BJ (cell line): ENCODE measurements around the gene ROBO3. TPM values are rescaled to one million over a fixed set of nuclear protein-coding genes. Genes with fewer than 3 reads are reported as not detected.

ENCODE experiments used
- CTCF ChIA-PET: fragments of 350-600 bp; formaldehyde crosslinking; extraction: SDS; loops from one replicate; lab custom pipeline; 2021; ENCODE audit warnings: antibody characterized with exemption, inconsistent platforms; lab: Yijun Ruan, JAX
- POLR2A ChIA-PET: fragments of 300-600 bp; sonication (Branson Sonifier 250); formaldehyde crosslinking; extraction: SDS; loops from one replicate; lab custom pipeline; 2021; ENCODE audit warnings: antibody characterized with exemption; lab: Charles Lee
- DNase-seq: peaks from one replicate; pipeline ENCODE4 v3.0.0-alpha.2; 2011; ENCODE audit warnings: low read depth
- H3K27me3 ChIP-seq: 2 replicates; pipeline ENCODE4 v1.6.0; 2011; ENCODE audit warnings: low read length; ENCODE audit not compliant: control insufficient read depth, insufficient read depth
- H3K36me3 ChIP-seq: 2 replicates; pipeline ENCODE4 v1.5.1; 2011; ENCODE audit warnings: low read length; ENCODE audit not compliant: control insufficient read depth, insufficient read depth
- H3K4me3 ChIP-seq: 2 replicates; pipeline ENCODE4 v1.5.1; 2011; ENCODE audit warnings: low read depth, mild to moderate bottlenecking, control low read depth, low read length
- CTCF ChIP-seq: IDR thresholded peaks from 2 replicates; pipeline ENCODE4 v1.5.1; 2011; ENCODE audit warnings: low read depth, mild to moderate bottlenecking, control low read depth, inconsistent platforms, low read length, moderate library complexity; ENCODE audit not compliant: insufficient read depth
- polyA plus RNA-seq: library from polyadenylated mRNA; depleted of rRNA; stranded (reverse); fragments of >200 nt; gene quantifications from 2 replicates; pipeline ENCODE4 v1.2.3, GENCODE V29; 2011

The ROBO3 gene
- polyA plus RNA-seq, 1 experiment, result 27.8 TPM

GRCh38 chr11:124863137-124863825 lies 2.0 kb upstream of the ROBO3 start:
- ChIA-PET CTCF (no interaction called here), POLR2A (no interaction called here)
- no peak for TF ChIP-seq CTCF
- no peak overlapping the region for H3K4me3 ChIP-seq
- no peak for DNase-seq
- no peaks in the 10 kb centered on the region for H3K36me3 ChIP-seq
- H3K27me3 ChIP-seq, result peaks cover 62% of the 10 kb centered on the region

- no peaks in the 10 kb centered on the region for H3K36me3 ChIP-seq
- no peak for DNase-seq
- no peak overlapping the region for H3K4me3 ChIP-seq
- ChIA-PET CTCF (no interaction called here), POLR2A (no interaction called here)
- no peak for TF ChIP-seq CTCF
- H3K27me3 ChIP-seq, result peaks cover 67% of the 10 kb centered on the region
These were observed 1.4 kb upstream of the ROBO3 start for GRCh38 chr11:124863826-124864165.

GRCh38 chr11:124864176-124864891 lies 898 bp upstream of the ROBO3 start:
- ChIA-PET CTCF (interaction anchor here (3.1 to 3.2 kb wide), 2 partner anchors 11 to 21 kb away, joined by 21 to 30 read pairs; no protein-coding TSS in a partner anchor), POLR2A (no interaction called here)
- no peak for TF ChIP-seq CTCF
- H3K36me3 ChIP-seq, result no peaks in the 10 kb centered on the region
- no peak for DNase-seq
- H3K27me3 ChIP-seq, result peaks cover 71% of the 10 kb centered on the region
- H3K4me3 ChIP-seq, result no peak overlapping the region

GRCh38 chr11:124864892-124865180 lies 396 bp upstream of the ROBO3 start:
- POLR2A ChIA-PET, result no interaction called here
- peaks cover 75% of the 10 kb centered on the region for H3K27me3 ChIP-seq
- CTCF ChIA-PET, result interaction anchor here (1.4 to 3.2 kb wide), 6 partner anchors 10 to 202 kb away, joined by 5 to 31 read pairs (median 24); partner anchors contain the start of gene ROBO4
- H3K4me3 ChIP-seq, result no peak overlapping the region
- no peak for DNase-seq
- H3K36me3 ChIP-seq, result no peaks in the 10 kb centered on the region
- no peak for TF ChIP-seq CTCF
